Epithelial cell of proximal tubule (primary cell): ENCODE measurements around the gene AP3M1. TPM values are rescaled to one million over a fixed set of nuclear protein-coding genes. Genes with fewer than 3 reads are reported as not detected.

Source experiments
- DNase-seq: peaks from one replicate; pipeline ENCODE4 v3.0.0-alpha.2; 2011; ENCODE audit warnings: low read depth
- H3K4me3 ChIP-seq: 2 replicates; pipeline ENCODE4 v1.5.1; 2011; ENCODE audit warnings: low read depth, mild to moderate bottlenecking, low read length
- CTCF ChIP-seq: conservative IDR thresholded peaks from 2 replicates; pipeline ENCODE4 v1.5.1; 2012; ENCODE audit warnings: low read depth, mild to moderate bottlenecking, low read length
- total RNA-seq: library from RNA; depleted of rRNA; stranded (reverse); fragments of >200 nt; gene quantifications from 2 replicates; pipeline ENCODE4 v1.2.3, GENCODE V29; 2015

The AP3M1 gene
- total RNA-seq, 1 donor from 2014 or later: 39.3 TPM

GRCh38 chr10:74175510-74176379, 25.1 kb upstream of the AP3M1 start:
- peak overlapping the region; percentile 97 for H3K4me3 ChIP-seq
- no peak for TF ChIP-seq CTCF
- no peak for DNase-seq

GRCh38 chr10:74174521-74174920, 23.9 kb upstream of the AP3M1 start:
- no peak overlapping the region for H3K4me3 ChIP-seq
- DNase-seq: no peak
- no peak for TF ChIP-seq CTCF

DNA sequence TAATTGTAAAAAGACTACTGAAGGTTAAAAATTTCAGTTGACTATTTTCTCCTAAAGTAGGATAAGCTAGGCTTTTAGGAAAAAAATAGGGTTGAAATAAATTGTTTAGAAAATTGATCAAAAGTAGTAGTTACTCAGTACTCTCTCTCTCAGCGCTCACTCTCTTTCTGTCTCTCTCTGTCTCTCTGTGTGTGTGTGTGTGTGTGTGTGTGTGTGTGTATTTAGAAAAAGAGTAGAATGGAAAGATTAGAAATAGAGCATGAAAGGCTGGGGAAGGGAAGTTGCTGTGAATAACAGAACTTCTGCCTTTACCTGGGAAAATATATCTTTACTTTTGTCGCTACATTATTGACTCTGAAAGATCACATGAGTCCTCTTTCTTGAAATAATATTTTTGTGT, 21.0 kb upstream of the AP3M1 start:
- no peak for TF ChIP-seq CTCF

DNA sequence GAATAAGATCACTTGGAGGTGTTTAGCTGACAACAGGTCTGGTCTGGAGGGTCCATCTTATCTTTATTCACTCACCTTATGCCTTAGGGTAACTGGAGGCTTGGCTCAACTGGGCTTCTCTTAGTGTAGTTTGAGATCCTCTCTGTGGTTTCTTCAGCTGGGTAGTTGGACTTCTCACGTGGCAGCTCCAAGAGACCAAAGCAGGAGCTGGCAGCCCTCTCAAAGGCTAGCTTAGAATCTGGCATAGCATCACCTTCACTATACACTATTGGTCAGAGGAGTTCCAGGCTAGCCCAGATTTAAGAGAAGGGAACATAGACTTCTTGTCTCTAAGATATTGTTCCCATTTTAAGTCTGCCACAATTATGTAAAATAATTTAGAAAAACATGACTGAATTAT, 16.8 kb upstream of the AP3M1 start:
- TF ChIP-seq CTCF: no peak
- no peak overlapping the region for H3K4me3 ChIP-seq
- no peak for DNase-seq

More for the DNA sequence above, 21.0 kb upstream of the AP3M1 start:
- no peak for DNase-seq
- no peak overlapping the region for H3K4me3 ChIP-seq

DNA sequence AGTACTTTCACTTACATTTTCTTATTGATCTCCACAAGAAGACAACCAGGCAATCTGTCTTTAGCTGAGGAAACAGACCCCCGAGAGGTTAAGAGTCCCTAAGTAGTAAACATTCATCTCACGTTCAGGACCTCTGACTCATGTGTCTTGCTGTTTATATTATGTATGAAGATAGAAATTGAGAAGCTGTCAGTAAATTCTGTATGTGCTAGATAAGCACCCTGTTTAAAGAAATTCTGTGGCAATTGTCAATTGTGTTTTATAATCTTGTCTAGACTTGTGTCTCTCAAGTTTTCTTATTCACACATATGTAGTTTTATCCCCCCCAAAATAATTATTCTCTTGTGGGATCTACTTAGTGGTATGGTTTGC, 14.9 kb upstream of the AP3M1 start:
- no peak overlapping the region for H3K4me3 ChIP-seq
- TF ChIP-seq CTCF: no peak
- no peak for DNase-seq

- no peak for TF ChIP-seq CTCF
- no peak overlapping the region for H3K4me3 ChIP-seq
- DNase-seq: no peak
Observed at GRCh38 chr10:74164716-74165529, 14.3 kb upstream of the AP3M1 start.
